Measurements from ENCODE around the gene MRPS7.

Gene MRPS7

GRCh38 chr17:75308732-75309629 lies 47.3 kb downstream of the MRPS7 start:
- no peak for DNase-seq (ENCODE audit: low read depth)

GRCh38 chr17:75313941-75314551 lies 52.4 kb downstream of the MRPS7 start:
- DNase-seq (ENCODE audit: low read depth), result peak; percentile 19

- peak; percentile 48 for DNase-seq (ENCODE audit: low read depth)
Measured at GRCh38 chr17:75315541-75316243, 54.0 kb downstream of the MRPS7 start.

All from amniotic epithelial cell (primary cell).